Measurements from ENCODE around the gene FAM107B.
A peak's percentile ranks its signal among the peaks of the same experiment; 100 is the strongest.

Gene FAM107B

DNA sequence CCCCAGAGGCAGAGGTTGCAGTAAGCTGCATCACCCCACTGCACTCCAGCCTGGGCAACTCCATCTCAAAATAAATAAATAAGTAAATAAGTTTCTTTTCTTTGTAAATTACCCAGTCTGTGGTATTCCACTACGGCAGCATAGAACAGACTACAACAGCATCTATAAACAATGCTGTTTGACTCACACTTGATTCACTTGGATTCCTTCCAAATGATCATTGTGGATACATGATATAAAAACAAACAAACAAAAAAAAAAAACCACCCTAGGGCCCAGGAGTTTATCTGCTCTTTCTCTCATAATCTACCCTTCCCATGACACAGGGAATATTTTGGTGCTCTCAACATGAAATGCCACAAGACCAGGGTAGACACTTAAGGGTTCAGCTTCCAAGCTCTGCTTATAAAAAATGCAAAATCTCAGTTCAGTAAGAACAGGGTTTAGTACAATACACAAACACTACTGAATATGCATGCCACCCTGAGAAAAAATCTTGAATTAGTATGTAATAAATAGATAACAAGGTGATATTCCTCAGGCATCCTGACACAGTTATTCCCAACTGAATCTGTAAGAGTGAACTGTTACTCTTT lies 200.9 kb downstream of the FAM107B start:
- DNase-seq: no peak

- DNase-seq: no peak
Observed at GRCh38 chr10:14572811-14573210, 201.9 kb downstream of the FAM107B start.

DNA sequence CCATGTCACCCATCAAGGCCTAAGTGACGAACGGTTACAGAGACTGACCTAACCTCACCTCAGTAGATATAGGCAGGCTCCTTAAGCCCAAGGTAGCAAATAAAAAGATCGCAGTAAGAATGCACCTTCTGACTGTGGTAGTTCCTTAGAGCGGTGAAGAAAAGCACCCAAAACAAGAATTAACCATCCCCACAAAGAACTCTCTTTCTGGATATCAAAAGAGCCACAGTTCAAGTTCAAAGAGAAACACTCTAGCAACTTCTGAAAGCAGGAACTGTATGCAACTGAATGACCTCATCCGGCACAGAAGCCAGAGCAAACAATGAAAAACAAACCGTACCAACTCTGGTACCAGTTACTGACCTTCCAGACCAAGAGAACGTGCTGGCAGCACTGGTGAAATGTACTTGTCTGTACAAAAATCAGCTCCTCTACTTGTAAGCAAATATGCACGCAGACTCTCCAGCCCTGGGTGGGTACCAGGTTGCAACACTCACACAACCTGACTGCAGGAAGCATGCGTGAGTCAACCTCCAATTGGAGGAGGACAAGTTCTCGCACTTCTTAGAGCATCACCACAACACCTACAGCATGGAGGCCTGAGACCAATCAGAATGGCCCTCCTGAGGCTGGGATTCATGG lies 202.7 kb downstream of the FAM107B start:
- DNase-seq: peak; percentile 17 to 73 (median 47)

- DNase-seq: no peak
Observed at GRCh38 chr10:14570800-14571199, 203.9 kb downstream of the FAM107B start.

DNA sequence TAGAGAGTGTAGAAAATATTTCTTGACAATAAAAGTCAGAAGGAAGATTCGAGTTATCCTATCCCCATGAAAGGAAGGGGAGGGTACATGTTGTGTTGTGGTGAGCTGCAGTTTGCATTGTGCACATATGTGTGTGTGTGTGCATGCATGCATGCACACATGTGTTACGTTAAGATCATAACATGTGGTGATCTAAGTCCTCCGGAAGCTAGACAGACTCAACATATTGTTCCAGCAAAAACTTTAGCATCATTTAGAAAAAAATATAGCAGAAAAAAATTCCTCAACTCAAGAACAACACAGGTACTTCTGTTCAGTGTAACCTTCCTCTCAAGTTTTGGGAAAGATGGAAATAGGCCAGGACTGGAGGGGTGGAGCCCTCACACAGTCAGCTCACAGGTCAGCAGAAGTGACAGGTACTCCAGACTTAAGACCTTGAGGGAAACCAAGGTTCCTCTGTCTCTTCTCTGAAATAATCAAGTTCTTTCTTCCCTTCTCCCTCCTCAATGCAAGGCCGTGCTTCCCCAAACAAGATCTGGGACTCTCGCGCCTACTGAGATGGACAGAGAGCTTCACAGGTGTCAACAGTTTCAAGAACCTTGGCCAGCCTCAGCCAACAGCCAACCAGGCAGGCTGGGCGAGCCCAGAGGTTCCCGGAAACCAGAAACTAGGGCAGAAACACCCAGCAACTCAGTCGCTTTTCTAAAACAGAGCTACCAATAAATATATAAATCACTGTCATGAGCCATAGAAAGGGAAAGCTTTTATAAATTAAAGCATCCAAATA lies 205.2 kb downstream of the FAM107B start:
- DNase-seq: peak in 1 of 5 donors; percentile 35

GRCh38 chr10:14567421-14567820 lies 207.3 kb downstream of the FAM107B start:
- DNase-seq: no peak

DNA sequence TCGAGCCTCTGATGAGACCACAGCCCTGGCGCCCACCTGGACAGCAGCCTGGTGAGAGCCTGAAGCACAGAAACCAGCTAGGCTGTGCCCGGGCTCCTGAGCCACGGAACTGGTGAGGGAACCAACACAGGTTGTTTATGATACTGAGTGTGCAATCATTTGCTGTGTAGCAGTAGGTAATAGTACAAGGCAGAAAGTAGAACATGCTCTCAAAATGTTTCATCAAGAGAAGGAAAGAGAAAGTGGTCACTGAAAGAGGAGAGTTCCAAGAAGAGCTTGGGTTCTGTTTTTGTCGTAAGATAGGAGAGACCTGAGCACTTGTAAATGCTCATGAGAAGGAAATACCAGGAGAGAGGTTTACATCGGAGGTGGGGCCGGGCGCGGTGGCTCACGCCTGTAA lies 208.2 kb downstream of the FAM107B start:
- no peak for DNase-seq

- no peak for DNase-seq
Observed at GRCh38 chr10:14565199-14565598, 209.5 kb downstream of the FAM107B start.

DNA sequence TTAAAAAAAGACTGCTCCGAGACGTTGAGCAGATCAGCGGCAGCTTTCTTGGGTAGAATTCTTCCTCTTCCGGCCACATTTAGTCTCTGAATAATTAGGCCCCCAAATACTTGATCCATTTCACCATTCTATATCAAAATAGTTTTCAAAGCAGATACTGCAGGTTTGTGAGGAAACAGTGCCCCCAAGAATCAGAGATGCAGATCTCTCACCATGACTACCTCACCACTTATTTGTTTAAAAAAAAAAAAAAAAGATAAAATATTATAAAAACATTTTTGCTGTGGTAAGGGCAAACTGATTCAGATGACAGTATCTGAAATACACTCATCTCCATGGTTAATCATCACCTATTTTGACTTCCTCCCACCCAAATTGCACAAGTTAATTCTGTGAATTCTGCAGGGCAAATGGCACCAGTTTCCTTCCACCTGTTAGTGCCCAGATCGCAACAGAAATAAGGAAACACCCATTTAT lies 210.4 kb downstream of the FAM107B start:
- DNase-seq: peak in 1 of 5 donors; percentile 58

DNA sequence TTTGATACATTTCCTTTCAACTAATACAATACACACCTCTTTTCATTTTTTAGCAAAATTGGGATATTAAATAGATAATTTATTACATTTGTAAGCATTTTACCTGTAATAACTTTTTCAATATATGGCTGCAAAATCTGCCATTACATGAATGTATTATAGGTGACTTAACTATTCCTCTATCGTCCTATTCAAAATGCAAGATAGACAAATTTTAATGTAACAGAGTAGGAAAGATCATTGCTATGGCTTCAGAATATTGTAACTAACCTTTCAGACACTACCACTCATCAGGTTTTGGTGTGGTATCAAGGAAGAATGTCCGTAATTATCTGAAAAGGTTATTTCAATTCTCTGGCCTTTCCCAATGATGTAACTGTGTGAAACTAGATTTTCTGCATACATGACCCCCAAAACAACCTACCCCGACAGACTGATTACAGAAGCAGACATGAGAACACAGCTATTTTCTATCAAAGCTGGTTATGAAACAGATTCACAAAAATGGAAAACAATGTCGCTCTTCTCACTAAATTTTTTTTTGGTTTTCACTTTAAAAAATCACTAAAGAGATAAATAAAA lies 211.2 kb downstream of the FAM107B start:
- no peak for DNase-seq

DNA sequence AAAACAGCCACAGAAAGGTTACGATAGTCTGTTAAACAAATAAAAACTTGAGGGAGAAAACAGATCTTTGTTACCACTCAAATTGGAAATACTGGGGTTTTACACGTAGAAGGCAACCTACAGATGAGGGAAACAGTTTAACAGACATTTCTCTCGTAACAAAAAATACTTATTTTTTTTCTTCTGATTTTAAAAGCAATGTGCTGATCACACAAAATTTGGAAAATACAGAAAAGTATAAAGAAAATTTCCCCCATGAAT lies 211.7 kb downstream of the FAM107B start:
- no peak for DNase-seq

- no peak for DNase-seq
Observed at GRCh38 chr10:14562218-14563075, 212.2 kb downstream of the FAM107B start.

DNA sequence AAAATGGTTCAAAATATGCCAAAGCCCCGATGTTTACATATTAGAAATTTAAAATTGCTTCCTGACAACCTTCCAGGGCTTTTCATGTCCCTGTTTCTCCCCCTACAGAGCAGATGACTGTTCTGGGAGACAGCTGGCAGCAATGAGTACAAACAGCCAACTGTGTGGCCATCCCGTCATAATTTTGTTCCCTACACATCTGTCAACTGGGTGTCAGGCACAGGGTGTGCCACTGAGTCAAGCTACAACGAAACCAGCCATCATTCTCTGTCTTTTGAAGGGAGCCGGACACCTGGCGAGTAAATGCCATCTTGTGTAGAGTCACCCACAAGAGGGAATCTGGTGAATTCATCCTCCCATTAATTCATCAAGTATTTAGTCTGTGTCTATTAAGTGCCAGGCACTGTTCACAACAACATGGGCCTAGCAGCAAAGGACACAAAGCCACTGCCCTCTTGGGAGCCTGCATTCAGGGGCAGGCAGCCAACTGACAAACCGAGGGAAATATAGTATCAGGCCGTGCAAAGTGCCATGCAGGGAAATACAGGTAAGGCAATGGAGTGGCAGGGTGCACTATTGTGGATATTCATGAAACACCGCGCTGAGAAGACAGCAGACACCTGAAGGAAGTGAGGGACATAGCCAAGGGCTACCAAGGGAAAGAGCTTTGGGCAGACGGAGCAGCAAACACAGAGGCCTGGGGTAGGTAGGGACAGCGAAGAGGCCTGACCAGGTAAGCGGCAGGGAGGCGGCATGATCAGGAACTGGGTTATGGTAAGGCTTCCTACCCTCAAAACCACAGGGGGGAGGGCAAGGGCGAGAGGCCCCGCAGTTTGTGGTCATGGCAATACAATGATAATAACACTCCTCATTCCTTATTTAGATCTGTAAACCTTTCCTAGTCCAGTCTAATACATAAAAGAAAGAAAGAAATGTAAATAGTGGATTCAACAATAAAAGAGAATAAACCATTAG lies 213.6 kb downstream of the FAM107B start:
- DNase-seq: peak in 1 of 5 donors; percentile 30

- peak in 4 of 5 donors; percentile 56 to 70 (median 61) for DNase-seq
Observed at GRCh38 chr10:14560274-14560673, 214.4 kb downstream of the FAM107B start.

DNA sequence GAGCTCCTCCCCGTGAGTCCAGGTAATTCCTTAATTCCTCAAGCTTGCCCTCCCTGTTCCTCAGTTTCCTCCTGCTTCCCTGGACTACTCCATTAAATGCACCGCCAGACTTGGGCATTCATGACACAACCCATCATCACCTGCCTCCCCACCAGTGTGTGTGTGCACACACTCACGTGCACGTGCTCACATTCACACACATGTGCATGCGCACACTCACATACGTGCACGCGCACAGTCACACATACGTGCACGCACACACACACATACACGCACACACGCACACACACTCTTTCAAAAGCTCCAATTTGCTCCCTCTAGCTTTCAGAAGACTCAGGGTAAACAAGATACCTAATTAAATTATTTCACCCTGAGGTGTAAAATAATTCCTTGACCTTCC lies 216.7 kb downstream of the FAM107B start:
- no peak for DNase-seq

GRCh38 chr10:14557567-14557966 lies 217.1 kb downstream of the FAM107B start:
- no peak for DNase-seq

GRCh38 chr10:14556285-14556956 lies 218.3 kb downstream of the FAM107B start:
- DNase-seq: peak in 2 of 5 donors; percentile 27 to 31

- DNase-seq: no peak
Observed at GRCh38 chr10:14555807-14556206, 218.9 kb downstream of the FAM107B start.

DNA sequence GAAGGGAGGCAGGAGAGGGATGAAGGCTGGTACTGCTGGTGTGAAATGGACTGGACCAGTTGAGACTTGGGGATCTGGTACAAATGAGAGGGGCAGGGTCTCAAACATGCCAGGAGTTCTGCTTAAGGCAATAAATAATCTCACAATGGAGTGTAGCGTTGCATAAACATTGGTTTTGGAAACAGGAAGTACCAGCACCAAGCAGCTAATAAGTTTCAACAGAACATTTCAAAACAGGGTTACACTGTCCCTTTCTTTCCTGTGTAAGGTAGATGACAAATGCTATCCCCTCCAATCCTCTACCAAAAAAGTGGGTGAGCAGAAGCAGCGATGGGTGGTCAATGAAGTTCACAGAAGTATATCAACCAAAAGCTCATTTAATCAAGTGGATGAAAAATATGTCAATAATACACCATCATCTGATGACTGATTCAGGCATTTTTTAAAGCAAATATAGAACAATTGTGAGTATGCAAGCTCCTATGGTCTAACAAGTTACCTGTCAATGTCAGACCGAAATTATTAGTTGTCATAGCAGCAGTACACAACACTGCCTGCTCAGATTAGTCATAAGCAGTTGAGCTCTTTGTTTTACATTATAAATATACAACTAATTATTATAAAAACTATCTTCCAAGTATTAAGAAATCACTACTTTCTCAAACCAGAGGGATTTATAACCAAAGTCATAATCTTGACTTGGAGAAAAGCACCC lies 220.0 kb downstream of the FAM107B start:
- no peak for DNase-seq

- DNase-seq: no peak
Observed at GRCh38 chr10:14554091-14554490, 220.6 kb downstream of the FAM107B start.
